Activated naive CD8-positive, alpha-beta T cell treated with anti-CD3 and anti-CD28 coated beads, Interleukin-2, amount 10 ng/mL, durations not matched to agents 7 days and 5 days (primary cell): ENCODE results near the gene CCT3. TPM values are rescaled to one million over a fixed set of nuclear protein-coding genes. Genes with fewer than 3 reads are reported as not detected.

Experiments used
- ATAC-seq: fragments of 150-1000 bp; cut with Tn5 transposase; one replicate; pipeline ENCODE4 v1.10.0; 2021; ENCODE audit warnings: low read depth, moderate library complexity
- POLR2A ChIA-PET: fragments of 350-600 bp; sonication (Branson Sonifier 250); formaldehyde crosslinking; loops from one replicate; lab custom pipeline; 2021; ENCODE audit warnings: antibody characterized with exemption; lab: Charles Lee
- DNase-seq: peaks from one replicate; pipeline ENCODE4 v3.0.0; 2021
- H3K27ac Mint-ChIP-seq: one replicate; pipeline ENCODE4 v1.8.0; 2022; ENCODE audit warnings: mild to moderate bottlenecking, mixed read lengths
- H3K27me3 Mint-ChIP-seq: one replicate; pipeline ENCODE4 v1.8.0; 2022; ENCODE audit warnings: mild to moderate bottlenecking, moderate library complexity, mixed read lengths
- H3K36me3 Mint-ChIP-seq: one replicate; pipeline ENCODE4 v1.8.0; 2021; ENCODE audit warnings: mild to moderate bottlenecking, mixed read lengths
- H3K4me1 Mint-ChIP-seq: one replicate; pipeline ENCODE4 v1.8.0; 2021; ENCODE audit warnings: mixed read lengths
- H3K4me3 Mint-ChIP-seq: one replicate; pipeline ENCODE4 v1.8.0; 2022; ENCODE audit warnings: mild to moderate bottlenecking, moderate library complexity, mixed read lengths
- H3K9me3 Mint-ChIP-seq: one replicate; pipeline ENCODE4 v1.8.0; 2021; ENCODE audit warnings: mixed read lengths
- total RNA-seq, 2 experiments: library from RNA; stranded (reverse); gene quantifications; one replicate each; pipeline ENCODE4 v1.2.3, GENCODE V29; 2021

The CCT3 gene
- 100 to 1,000 TPM; 163 to 165 TPM for total RNA-seq

- POLR2A ChIA-PET: interaction anchor here (1.0 to 1.6 kb wide), 2 partner anchors 8 to 43 kb away, joined by 3 to 4 read pairs; partner anchors contain the start of gene GLMP
- ATAC-seq (peak; percentile 93), DNase-seq (peak; percentile 99)
- Mint-ChIP-seq H3K27me3 (no peaks in the 10 kb centered on the region), H3K27ac (peak within 1 kb of the TSS; percentile 96), H3K4me1 (peaks cover 29% of the 10 kb centered on the region), H3K4me3 (peak within 1 kb of the TSS; percentile 98), H3K9me3 (no peaks in the 10 kb centered on the region), H3K36me3 (peaks cover 12% of the 10 kb centered on the region)
These were observed at the start of gene CCT3, which contains the start of gene TSACC for GRCh38 chr1:156338180-156338976. TSS of gene CCT3 (minus strand) at chr1:156338292. CDS start at chr1:156338184, 108 bp downstream. TSS of gene TSACC (plus strand) at chr1:156338526. CDS start at chr1:156339758, 1,232 bp downstream.

GRCh38 chr1:156387870-156388173, 49.7 kb upstream of the CCT3 start:
- H3K27ac Mint-ChIP-seq: no peak overlapping the region
- POLR2A ChIA-PET: no interaction called here
- no peaks in the 10 kb centered on the region for H3K36me3 Mint-ChIP-seq
- no peak for ATAC-seq
- no peaks in the 10 kb centered on the region for H3K9me3 Mint-ChIP-seq
- peaks cover 44% of the 10 kb centered on the region for H3K27me3 Mint-ChIP-seq
- H3K4me3 Mint-ChIP-seq: no peak overlapping the region
- DNase-seq: no peak
- H3K4me1 Mint-ChIP-seq: peaks cover 5% of the 10 kb centered on the region

- H3K27ac Mint-ChIP-seq: no peak overlapping the region
- DNase-seq: no peak
- no peak for ATAC-seq
- H3K4me1 Mint-ChIP-seq: peaks cover 5% of the 10 kb centered on the region
- peaks cover 41% of the 10 kb centered on the region for H3K27me3 Mint-ChIP-seq
- H3K36me3 Mint-ChIP-seq: no peaks in the 10 kb centered on the region
- POLR2A ChIA-PET: interaction anchor here (1.1 kb wide), 1 partner anchor 8 kb away, joined by 4 read pairs; no protein-coding TSS in a partner anchor
- H3K4me3 Mint-ChIP-seq: no peak overlapping the region
- H3K9me3 Mint-ChIP-seq: no peaks in the 10 kb centered on the region
These were observed 49.1 kb upstream of the CCT3 start for GRCh38 chr1:156386949-156387869.

DNA sequence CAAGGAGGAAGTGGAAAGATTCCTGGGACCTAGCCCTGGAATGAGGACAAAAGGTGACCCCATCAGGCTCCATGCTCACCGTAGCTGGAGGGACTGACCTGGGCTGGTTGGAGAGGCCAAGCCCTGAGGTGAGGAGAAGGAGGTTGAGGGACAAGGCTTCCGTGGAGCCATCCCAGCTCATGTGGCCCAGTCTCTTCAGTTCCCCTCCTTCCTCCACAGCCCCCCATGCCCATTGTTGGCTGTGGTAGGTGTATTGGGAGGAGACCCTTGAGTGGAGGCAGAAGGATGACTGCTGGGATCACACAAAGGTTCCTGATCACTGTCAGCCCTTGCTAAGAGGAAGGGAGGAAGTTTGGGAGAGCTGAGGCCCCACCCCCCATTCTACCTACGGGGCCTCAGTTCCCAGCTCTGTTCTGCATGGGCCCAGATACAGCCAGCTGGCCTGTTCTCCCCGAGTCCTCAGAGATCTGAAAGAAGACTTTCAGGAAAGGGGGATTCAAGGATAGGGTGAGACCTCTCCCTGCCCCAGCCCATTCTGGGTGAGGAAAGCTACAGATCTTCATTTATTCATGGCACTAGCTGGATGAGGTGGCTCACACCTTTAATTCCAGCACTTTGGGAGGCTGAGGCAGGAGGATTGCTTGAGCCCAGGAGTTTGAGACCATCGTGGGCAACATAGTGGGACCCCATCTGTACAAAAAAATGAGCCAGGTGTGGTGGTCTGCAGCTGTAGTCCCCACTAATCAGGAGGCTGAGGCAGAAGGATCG, 48.2 kb upstream of the CCT3 start:
- Mint-ChIP-seq H3K4me3 (no peak overlapping the region), H3K27ac (no peak overlapping the region), H3K9me3 (no peaks in the 10 kb centered on the region), H3K4me1 (peaks cover 5% of the 10 kb centered on the region), H3K36me3 (no peaks in the 10 kb centered on the region), H3K27me3 (peaks cover 40% of the 10 kb centered on the region)
- no peak for ATAC-seq
- POLR2A ChIA-PET: interaction anchor here (0.7 to 1.9 kb wide), 4 partner anchors 8 to 115 kb away, joined by 3 to 18 read pairs (median 4); no protein-coding TSS in a partner anchor
- DNase-seq: no peak

- no peaks in the 10 kb centered on the region for H3K36me3 Mint-ChIP-seq
- no peaks in the 10 kb centered on the region for H3K9me3 Mint-ChIP-seq
- POLR2A ChIA-PET: interaction anchor here (0.6 to 1.9 kb wide), 5 partner anchors 34 to 116 kb away, joined by 3 to 18 read pairs (median 5); no protein-coding TSS in a partner anchor
- H3K27me3 Mint-ChIP-seq: peaks cover 40% of the 10 kb centered on the region
- H3K4me1 Mint-ChIP-seq: peaks cover 5% of the 10 kb centered on the region
- ATAC-seq (peak; percentile 86), DNase-seq (peak; percentile 74)
- H3K4me3 Mint-ChIP-seq: no peak overlapping the region
- no peak overlapping the region for H3K27ac Mint-ChIP-seq
These were observed 47.5 kb upstream of the CCT3 start for GRCh38 chr1:156385534-156386031.

- Mint-ChIP-seq H3K27me3 (peaks cover 33% of the 10 kb centered on the region), H3K36me3 (no peaks in the 10 kb centered on the region), H3K4me3 (no peak overlapping the region), H3K27ac (peak overlapping the region; percentile 48), H3K9me3 (no peaks in the 10 kb centered on the region), H3K4me1 (peaks cover 5% of the 10 kb centered on the region)
- DNase-seq (no peak), ATAC-seq (no peak)
- POLR2A ChIA-PET: interaction anchor here (1.9 kb wide), 1 partner anchor 61 kb away, joined by 18 read pairs; no protein-coding TSS in a partner anchor
These were observed 46.6 kb upstream of the CCT3 start for GRCh38 chr1:156384658-156385057.

DNA sequence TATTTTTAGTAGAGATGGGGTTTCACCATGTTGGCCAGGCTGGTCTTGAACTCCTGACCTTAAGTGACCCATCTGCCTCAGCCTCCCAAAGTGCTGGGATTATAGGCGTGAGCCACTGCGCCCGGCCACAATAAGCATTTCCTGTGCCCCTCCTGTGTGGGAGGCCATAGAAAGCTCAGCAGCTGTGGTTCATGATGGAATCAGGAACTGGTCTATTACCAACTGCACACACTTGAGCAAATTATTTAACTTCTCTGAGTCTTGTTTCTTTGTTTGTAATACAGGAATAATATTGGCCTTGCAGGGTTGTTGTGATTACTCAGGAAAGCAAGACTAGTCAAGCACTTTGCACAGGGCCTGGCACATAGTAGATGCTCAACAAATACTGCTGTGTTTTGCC, 45.9 kb upstream of the CCT3 start:
- DNase-seq (no peak), ATAC-seq (no peak)
- POLR2A ChIA-PET: interaction anchor here (0.6 kb wide), 1 partner anchor 62 kb away, joined by 3 read pairs; no protein-coding TSS in a partner anchor
- no peak overlapping the region for H3K4me3 Mint-ChIP-seq
- peaks cover 28% of the 10 kb centered on the region for H3K27me3 Mint-ChIP-seq
- peaks cover 5% of the 10 kb centered on the region for H3K4me1 Mint-ChIP-seq
- H3K36me3 Mint-ChIP-seq: no peaks in the 10 kb centered on the region
- H3K9me3 Mint-ChIP-seq: no peaks in the 10 kb centered on the region
- H3K27ac Mint-ChIP-seq: no peak overlapping the region

- peaks cover 5% of the 10 kb centered on the region for H3K4me1 Mint-ChIP-seq
- peaks cover 22% of the 10 kb centered on the region for H3K27me3 Mint-ChIP-seq
- peak; percentile 68 for DNase-seq
- ATAC-seq: peak; percentile 75
- H3K4me3 Mint-ChIP-seq: no peak overlapping the region
- no peaks in the 10 kb centered on the region for H3K9me3 Mint-ChIP-seq
- H3K27ac Mint-ChIP-seq: no peak overlapping the region
- no peaks in the 10 kb centered on the region for H3K36me3 Mint-ChIP-seq
- POLR2A ChIA-PET: no interaction called here
These were observed 44.9 kb upstream of the CCT3 start for GRCh38 chr1:156383023-156383422.

- ATAC-seq (no peak), DNase-seq (no peak)
- Mint-ChIP-seq H3K9me3 (no peaks in the 10 kb centered on the region), H3K4me3 (no peak overlapping the region), H3K27ac (no peak overlapping the region), H3K36me3 (no peaks in the 10 kb centered on the region), H3K4me1 (peaks cover 5% of the 10 kb centered on the region), H3K27me3 (peaks cover 18% of the 10 kb centered on the region)
- POLR2A ChIA-PET: no interaction called here
These were observed 44.5 kb upstream of the CCT3 start for GRCh38 chr1:156382561-156382960.

DNA sequence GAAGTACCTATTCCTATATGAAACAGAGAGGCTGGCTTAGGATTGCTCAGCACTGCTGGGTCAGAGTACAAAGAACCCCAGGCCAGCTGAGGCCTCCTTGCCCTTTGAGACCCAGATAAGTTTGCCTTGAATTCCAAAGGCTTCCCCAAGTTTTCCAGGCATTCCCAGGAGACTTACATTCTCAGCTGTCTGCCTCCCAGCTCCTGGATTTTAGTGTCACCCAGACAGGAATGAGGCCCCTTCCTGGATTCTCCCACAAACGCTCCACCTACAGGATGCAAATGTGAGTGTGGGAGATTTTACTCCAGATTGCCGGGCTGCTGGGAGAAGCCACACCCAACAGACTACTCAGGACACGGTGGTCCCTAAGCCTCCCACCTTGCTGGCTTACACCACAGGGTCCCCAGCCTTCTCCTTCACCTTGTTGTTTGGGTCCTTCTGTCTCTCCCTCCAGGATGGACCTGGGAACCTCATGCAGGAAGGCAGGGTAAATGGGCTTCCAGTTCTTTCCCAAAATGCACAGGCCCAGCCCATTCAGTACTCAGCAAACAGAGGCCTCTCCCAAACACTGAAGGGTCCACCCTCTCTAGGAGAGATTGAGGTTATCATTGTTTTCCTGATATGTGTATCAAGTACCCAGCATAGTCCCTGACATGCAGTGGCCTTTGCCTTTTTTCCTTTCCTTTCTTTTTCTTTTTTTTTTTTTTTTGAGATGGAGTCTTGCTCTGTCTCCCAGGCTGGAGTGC, 41.5 kb upstream of the CCT3 start:
- no peak overlapping the region for H3K27ac Mint-ChIP-seq
- peaks cover 9% of the 10 kb centered on the region for H3K27me3 Mint-ChIP-seq
- ATAC-seq (no peak), DNase-seq (no peak)
- H3K9me3 Mint-ChIP-seq: no peaks in the 10 kb centered on the region
- POLR2A ChIA-PET: no interaction called here
- H3K36me3 Mint-ChIP-seq: no peaks in the 10 kb centered on the region
- H3K4me3 Mint-ChIP-seq: no peak overlapping the region
- H3K4me1 Mint-ChIP-seq: no peaks in the 10 kb centered on the region

GRCh38 chr1:156378557-156378956, 40.5 kb upstream of the CCT3 start:
- POLR2A ChIA-PET: no interaction called here
- no peak overlapping the region for H3K4me3 Mint-ChIP-seq
- H3K9me3 Mint-ChIP-seq: no peaks in the 10 kb centered on the region
- H3K4me1 Mint-ChIP-seq: no peaks in the 10 kb centered on the region
- no peak for DNase-seq
- H3K27me3 Mint-ChIP-seq: peaks cover 18% of the 10 kb centered on the region
- H3K36me3 Mint-ChIP-seq: no peaks in the 10 kb centered on the region
- no peak for ATAC-seq
- no peak overlapping the region for H3K27ac Mint-ChIP-seq
